Measurements from ENCODE around the gene PRSS57. TPM values are rescaled to one million over a fixed set of nuclear protein-coding genes. Genes with fewer than 3 reads are reported as not detected.

Gene PRSS57
- total and polyA plus RNA-seq, 2 of the 13 experiments (the other 11 are each of a cell fraction or from before 2014, with no cell fraction given) = 0.12 TPM; not detected in 1

- TF ChIP-seq ARID5B (CRISPR knock-in tag; IDR thresholded peaks at IDR 0.05) (peak; percentile 91), HNF1A (IDR thresholded peaks at IDR 0.05; ENCODE audit: low read depth) (peak; percentile 57; the same call in 1 of the 2 replicates), HNF1A (CRISPR knock-in tag; IDR thresholded peaks at IDR 0.05; ENCODE audit: borderline replicate concordance) (peak; percentile 75; the same call in 1 of the 2 replicates), AHR (CRISPR knock-in tag; IDR thresholded peaks at IDR 0.05) (no peak), TMF1 (CRISPR knock-in tag; IDR thresholded peaks at IDR 0.05; ENCODE audit: low read depth) (peak; percentile 86; the same call in 1 of the 2 replicates), CBX1 (IDR thresholded peaks at IDR 0.05; ENCODE audit: low read depth) (peak; percentile 73), SNRNP70 (IDR thresholded peaks at IDR 0.05; ENCODE audit: low read depth, low read length) (no peak), ZNF280B (CRISPR knock-in tag; IDR thresholded peaks at IDR 0.05; ENCODE audit: borderline replicate concordance) (peak; percentile 88; the same call in 1 of the 2 replicates), PCBP1 (IDR thresholded peaks at IDR 0.05; ENCODE audit: borderline replicate concordance, low read depth, low read length) (peak; percentile 59; the same call in 1 of the 2 replicates), NFYC (CRISPR knock-in tag; IDR thresholded peaks at IDR 0.05) (no peak), ZC3H4 (CRISPR knock-in tag; IDR thresholded peaks at IDR 0.05; ENCODE audit: borderline replicate concordance) (0 out of 2 replicates have a peak, but pooled peaks have one; percentile 11), ZNF235 (CRISPR knock-in tag; IDR thresholded peaks at IDR 0.05; ENCODE audit: borderline replicate concordance) (peak; percentile 34; the same call in 1 of the 2 replicates), XRCC5 (optimal IDR thresholded peaks at IDR 0.05; ENCODE audit: low read length) (peak; percentile 39), ZBTB39 (CRISPR knock-in tag; IDR thresholded peaks at IDR 0.05) (peak; percentile 89; the same call in 1 of the 2 replicates), ZNF292 (CRISPR knock-in tag; IDR thresholded peaks at IDR 0.05; ENCODE audit: borderline replicate concordance, low read depth) (peak; percentile 82; the same call in 1 of the 2 replicates), SOX6 (IDR thresholded peaks at IDR 0.05) (no peak), SOX6 (CRISPR knock-in tag; IDR thresholded peaks at IDR 0.05) (peak; percentile 94), TEAD3 (CRISPR knock-in tag; optimal IDR thresholded peaks at IDR 0.05; ENCODE audit: borderline replicate concordance) (peak; percentile 87)
These were observed 43.4 kb upstream of the PRSS57 start (continued) for GRCh38 chr19:738509-739128.

Measured in HepG2 (cell line).